H1 (cell line): ENCODE measurements around the gene UTS2R. TPM values are rescaled to one million over a fixed set of nuclear protein-coding genes. Genes with fewer than 3 reads are reported as not detected.

ENCODE experiments used
- CTCF ChIA-PET: fragments of 300-600 bp; sonication (Branson Sonifier 250); formaldehyde crosslinking; loops from one replicate; lab custom pipeline; 2021; ENCODE audit not compliant: partially characterized antibody; lab: Charles Lee
- POLR2A ChIA-PET: fragments of 300-600 bp; sonication (Branson Sonifier 250); formaldehyde crosslinking; loops from one replicate; lab custom pipeline; 2021; ENCODE audit warnings: inconsistent platforms; ENCODE audit not compliant: partially characterized antibody; lab: Charles Lee
- DNase-seq, 2 experiments: peaks; one replicate each; pipeline versions ENCODE4 v3.0.0 to v3.0.0-alpha.2; 2010 to 2022; ENCODE audit warnings: low spot score in 2 of 2, low read depth in 1 of 2, mixed read lengths in 1 of 2
- FAIRE-seq: peaks from 2 replicates; lab custom pipeline; 2011; peaks lifted over from hg19 to GRCh38; lab: Jason Lieb, UNC
- H2AFZ ChIP-seq: 2 replicates; pipeline ENCODE4 v1.8.1; 2012; ENCODE audit warnings: low read length, inconsistent platforms
- H2AK5ac ChIP-seq: 2 replicates; pipeline ENCODE4 v1.6.1; 2013; ENCODE audit warnings: low read depth, low read length
- H2BK120ac ChIP-seq: replicated peaks from 2 replicates; pipeline ENCODE3; 2013; ENCODE audit warnings: low read depth, low read length, inconsistent platforms
- H2BK12ac ChIP-seq: 2 replicates; pipeline ENCODE4 v1.6.1; 2013; ENCODE audit warnings: low read depth, low read length
- H2BK15ac ChIP-seq: 2 replicates; pipeline ENCODE4 v1.6.1; 2013; ENCODE audit warnings: low read length
- H2BK20ac ChIP-seq: 2 replicates; pipeline ENCODE4 v1.6.1; 2013; ENCODE audit warnings: low read length
- H2BK5ac ChIP-seq: 2 replicates; pipeline ENCODE4 v1.6.1; 2013; ENCODE audit warnings: low read depth, low read length
- H3K14ac ChIP-seq: 2 replicates; pipeline ENCODE4 v1.6.1; 2013; ENCODE audit warnings: inconsistent platforms; ENCODE audit not compliant: insufficient read length
- H3K18ac ChIP-seq: 2 replicates; pipeline ENCODE4 v1.6.1; 2013; ENCODE audit warnings: low read length; ENCODE audit errors: extremely low read depth
- H3K23ac ChIP-seq: 2 replicates; pipeline ENCODE4 v1.6.1; 2013; ENCODE audit warnings: inconsistent platforms; ENCODE audit not compliant: insufficient read length
- H3K23me2 ChIP-seq: 2 replicates; pipeline ENCODE4 v1.6.1; 2013; ENCODE audit warnings: low read depth, low read length
- H3K27ac ChIP-seq: 2 replicates; pipeline ENCODE4 v1.6.1; 2011; ENCODE audit warnings: low read depth, low read length, inconsistent platforms
- H3K27me3 ChIP-seq, 4 experiments: replicated peaks in 1 of 4; 1 replicate in 1 of 4; 2 replicates in 3 of 4; pipeline versions ENCODE4 v1.6.1 to v1.8.1; 2011 to 2013; ENCODE audit warnings: low read length in 3 of 4, mild to moderate bottlenecking in 3 of 4, inconsistent platforms in 2 of 4, mixed read lengths in 2 of 4, moderate library complexity in 1 of 4; ENCODE audit not compliant: control insufficient read depth in 3 of 4, insufficient read depth in 3 of 4; ENCODE audit errors: extremely low read depth in 1 of 4
- H3K36me3 ChIP-seq, 4 experiments: 2 replicates each; pipeline versions ENCODE4 v1.6.1 to v1.8.1; 2011 to 2013; ENCODE audit warnings: mild to moderate bottlenecking in 4 of 4, low read length in 3 of 4, moderate library complexity in 2 of 4, control low read depth in 1 of 4, inconsistent platforms in 1 of 4; ENCODE audit not compliant: insufficient read depth in 4 of 4, control insufficient read depth in 2 of 4
- H3K4ac ChIP-seq: replicated peaks from 2 replicates; pipeline ENCODE3; 2013; ENCODE audit warnings: low read length, low read depth, mixed read lengths, inconsistent platforms; ENCODE audit not compliant: insufficient read length
- H3K4me1 ChIP-seq, 4 experiments: replicated peaks in 1 of 4; 1 replicate in 1 of 4; 2 replicates in 3 of 4; pipeline versions ENCODE4 v1.6.1 to v1.8.1; 2011 to 2013; ENCODE audit warnings: low read length in 3 of 4, inconsistent platforms in 2 of 4, mixed read lengths in 1 of 4; ENCODE audit not compliant: insufficient read depth in 4 of 4, control insufficient read depth in 3 of 4
- H3K4me2 ChIP-seq, 2 experiments: 2 replicates each; pipeline versions ENCODE4 v1.6.1 to v1.8.1; 2011 to 2013; ENCODE audit warnings: low read depth in 2 of 2, low read length in 2 of 2, control low read depth in 1 of 2, inconsistent platforms in 1 of 2, mild to moderate bottlenecking in 1 of 2; ENCODE audit not compliant: insufficient read depth in 1 of 2
- H3K4me3 ChIP-seq, 4 experiments: fragments of 200-600, 300-600 bp in 1 of 4; sonication (generic), shearing (Covaris generic), sonication (Bioruptor Twin) in 1 of 4; 2 replicates each; pipeline versions ENCODE4 v1.5.1 to v1.8.1; 2011 to 2016; ENCODE audit warnings: low read length in 4 of 4, low read depth in 3 of 4, control low read depth in 2 of 4, inconsistent platforms in 2 of 4, mild to moderate bottlenecking in 2 of 4, mixed read lengths in 1 of 4, moderate library complexity in 1 of 4; ENCODE audit not compliant: insufficient read depth in 2 of 4; ENCODE audit errors: extremely low read depth in 1 of 4
- H3K56ac ChIP-seq: replicated peaks from 2 replicates; pipeline ENCODE3; 2013; ENCODE audit warnings: low read depth, mild to moderate bottlenecking, mixed read lengths, low read length, inconsistent platforms; ENCODE audit not compliant: insufficient read length
- H3K79me1 ChIP-seq: 2 replicates; pipeline ENCODE4 v1.6.1; 2013; ENCODE audit warnings: low read depth, low read length, control low read depth
- H3K79me2 ChIP-seq, 2 experiments: 2 replicates each; pipeline versions ENCODE4 v1.6.1 to v1.8.1; 2012 to 2013; ENCODE audit warnings: low read length in 2 of 2, mild to moderate bottlenecking in 2 of 2, inconsistent platforms in 1 of 2; ENCODE audit not compliant: insufficient read depth in 2 of 2, control insufficient read depth in 1 of 2
- H3K9ac ChIP-seq, 4 experiments: replicated peaks in 1 of 4; 1 replicate in 1 of 4; 2 replicates in 3 of 4; pipeline versions ENCODE4 v1.6.1 to v1.8.1; 2011 to 2013; ENCODE audit warnings: low read depth in 3 of 4, low read length in 3 of 4, control low read depth in 2 of 4, mild to moderate bottlenecking in 2 of 4, moderate library complexity in 2 of 4, inconsistent platforms in 1 of 4; ENCODE audit errors: extremely low read depth in 1 of 4
- H3K9me3 ChIP-seq, 2 experiments: 2 replicates each; pipeline versions ENCODE4 v1.6.1 to v1.8.1; 2012 to 2013; ENCODE audit warnings: mild to moderate bottlenecking in 2 of 2, moderate library complexity in 2 of 2, control low read depth in 1 of 2, inconsistent platforms in 1 of 2, low read depth in 1 of 2, low read length in 1 of 2, mixed read lengths in 1 of 2; ENCODE audit not compliant: insufficient read depth in 2 of 2
- H4K20me1 ChIP-seq, 2 experiments: replicated peaks in 1 of 2; 2 replicates each; pipeline versions ENCODE3 to v1.8.1; 2011 to 2013; ENCODE audit warnings: inconsistent platforms in 2 of 2, low read length in 2 of 2, mild to moderate bottlenecking in 1 of 2; ENCODE audit not compliant: insufficient read depth in 2 of 2, control insufficient read depth in 1 of 2
- H4K5ac ChIP-seq: 2 replicates; pipeline ENCODE4 v1.6.1; 2013; ENCODE audit warnings: low read length, low read depth, mixed read lengths, inconsistent platforms; ENCODE audit not compliant: insufficient read length
- H4K8ac ChIP-seq: 2 replicates; pipeline ENCODE4 v1.8.0; 2013; ENCODE audit warnings: mild to moderate bottlenecking, moderate library complexity, low read length, inconsistent platforms; ENCODE audit not compliant: insufficient read depth; ENCODE audit errors: extremely low read depth
- H4K91ac ChIP-seq: replicated peaks from 2 replicates; pipeline ENCODE3; 2013; ENCODE audit warnings: low read length, mixed read lengths, inconsistent platforms; ENCODE audit not compliant: insufficient read length
- E2F6 ChIP-seq: IDR thresholded peaks from 2 replicates; pipeline ENCODE4 v1.6.1; 2012; ENCODE audit warnings: inconsistent platforms
- PHF8 ChIP-seq: fragments of 200-600 bp; sonication (generic); conservative IDR thresholded peaks from 2 replicates; pipeline ENCODE4 v1.7.1; 2012; ENCODE audit warnings: low read depth, mild to moderate bottlenecking, inconsistent platforms, low read length, moderate library complexity
- TAF7 ChIP-seq: optimal IDR thresholded peaks from 2 replicates; pipeline ENCODE3; 2011; ENCODE audit warnings: low read depth, mild to moderate bottlenecking, inconsistent platforms, low read length, moderate library complexity, borderline replicate concordance
- WGBS, 2 experiments: shearing (Covaris generic) in 1 of 2; methylation state at CpG; one replicate each; pipeline versions ENCODE4 v1.1.6 to v1.1.7; 2013 to 2015; ENCODE audit warnings: low lambda C conversion rate in 2 of 2, mixed read lengths in 2 of 2, inconsistent platforms in 1 of 2, low coverage in 1 of 2, missing lambda C conversion rate in 1 of 2; ENCODE audit not compliant: insufficient replicate concordance in 2 of 2, insufficient coverage in 1 of 2, insufficient read length in 1 of 2; ENCODE audit errors: extremely low coverage in 1 of 2, missing lambda C conversion rate in 1 of 2; 5-methylcytosine and 5-hydroxymethylcytosine counted together
- polyA plus RNA-seq, 7 experiments: library from polyadenylated mRNA; depleted of rRNA in 3 of 7; stranded (reverse) in 5 of 7; unstranded in 2 of 7; fragments of >200 nt in 5 of 7; fragments of 200-250 nt in 2 of 7; gene quantifications; 1 replicate in 5 of 7; 2 replicates in 1 of 7; 4 replicates in 1 of 7; pipeline versions ENCODE4 v1.2.1 to v1.2.3, GENCODE V29; 2011 to 2013; ENCODE audit warnings: missing spikeins in 2 of 7, mixed read lengths in 2 of 7
- total RNA-seq: library from RNA; stranded (reverse); fragmentation: NEBNext Ultra II Directional; extraction: Animal tissue kit (Norgen Biotek cat#: 25700); gene quantifications from 2 replicates; pipeline ENCODE4 v1.2.1, GENCODE V29; 2021

Gene UTS2R
- total and polyA plus RNA-seq, 2 of the 8 experiments (the other 6 are each of a cell fraction or from before 2014, with no cell fraction given), result 0.27 TPM; not detected in 1

- H3K4me1 ChIP-seq, result peaks cover 0 to 6% (median 0%) of the 10 kb centered on the region in 4 experiments; a peak in 1 of 7 replicates
- no peak overlapping the region for H4K91ac ChIP-seq
- no peak overlapping the region for H2BK5ac ChIP-seq
- H3K23me2 ChIP-seq, result peaks cover 7% of the 10 kb centered on the region; the same call in 1 of the 2 replicates
- H4K8ac ChIP-seq, result no peak overlapping the region
- H3K9me3 ChIP-seq, result no peaks in the 10 kb centered on the region; a peak in 1 of 4 replicates
- H3K79me2 ChIP-seq, result no peaks in the 10 kb centered on the region
- no peak overlapping the region for H2BK12ac ChIP-seq
- no peaks in the 10 kb centered on the region for H4K20me1 ChIP-seq
- H4K5ac ChIP-seq, result no peak overlapping the region
- peaks cover 23 to 46% (median 36%) of the 10 kb centered on the region in 4 experiments for H3K27me3 ChIP-seq
- H3K18ac ChIP-seq, result no peak overlapping the region
- H2BK120ac ChIP-seq, result no peak overlapping the region
- H3K79me1 ChIP-seq, result no peaks in the 10 kb centered on the region
- FAIRE-seq (no peak), DNase-seq (no peak)
- no peak overlapping the region for H3K23ac ChIP-seq
- CTCF ChIA-PET, result interaction anchor here (2.1 kb wide), 1 partner anchor 17 kb away, joined by 10 read pairs; no protein-coding TSS in a partner anchor
- no peak overlapping the region for H3K4me2 ChIP-seq
- H2BK15ac ChIP-seq, result no peak overlapping the region
- no peaks in the 10 kb centered on the region for H3K36me3 ChIP-seq
- no peak overlapping the region for H2AK5ac ChIP-seq
- no peak overlapping the region for H3K9ac ChIP-seq
- 92% methylated on average over 6 of the region's 7 CpGs; no CpG with 5 or more reads in 1 of the 2 experiments for WGBS, 2 experiments
- POLR2A ChIA-PET, result interaction anchor here (1.4 kb wide), 1 partner anchor 16 kb away, joined by 3 read pairs; no protein-coding TSS in a partner anchor
- H2BK20ac ChIP-seq, result no peak overlapping the region
- no peak overlapping the region for H3K4me3 ChIP-seq
- H3K56ac ChIP-seq, result no peak overlapping the region
- H3K4ac ChIP-seq, result no peak overlapping the region
- H3K14ac ChIP-seq, result no peak overlapping the region
- no peak overlapping the region for H3K27ac ChIP-seq
- H2AFZ ChIP-seq, result no peak overlapping the region
- TF ChIP-seq E2F6 (no peak), TAF7 (no peak), PHF8 (no peak)
Measured at GRCh38 chr17:82369211-82369610, 2.4 kb upstream of the UTS2R start.
